SK-N-MC (cell line): ENCODE data around the gene TSEN2.

Experiments used
- DNase-seq: peaks from one replicate; pipeline ENCODE4 v3.0.0-alpha.2; 2011; ENCODE audit warnings: low read depth, low spot score
- H3K27ac ChIP-seq: fragments of 200-600 bp; sonication (generic); 2 replicates; pipeline ENCODE4 v1.5.1; 2016; ENCODE audit warnings: mixed run types
- H3K36me3 ChIP-seq: fragments of 200-600 bp; sonication (generic); 2 replicates; pipeline ENCODE4 v1.6.1; 2017; ENCODE audit warnings: antibody characterized with exemption, low read length, mixed read lengths; ENCODE audit not compliant: insufficient read depth
- H3K4me3 ChIP-seq: fragments of 200-600 bp; sonication (generic); 2 replicates; pipeline ENCODE4 v1.5.1; 2016
- H3K9ac ChIP-seq: fragments of 200-600 bp; sonication (generic); 2 replicates; pipeline ENCODE4 v1.8.0; 2017; ENCODE audit warnings: mixed run types, mixed read lengths; ENCODE audit not compliant: insufficient read length
- H3K9me3 ChIP-seq: fragments of 200-600 bp; sonication (generic); 2 replicates; pipeline ENCODE4 v1.6.1; 2017; ENCODE audit warnings: low read depth, mild to moderate bottlenecking, antibody characterized with exemption, low read length, moderate library complexity, mixed read lengths
- EZH2 ChIP-seq: fragments of 200-600 bp; sonication (generic); IDR thresholded peaks from one replicate; pipeline ENCODE4 v1.6.1; 2017; ENCODE audit warnings: antibody characterized with exemption
- FOXP2 ChIP-seq: optimal IDR thresholded peaks from 2 replicates; pipeline ENCODE3; 2011; ENCODE audit warnings: mild to moderate bottlenecking, moderate library complexity; ENCODE audit not compliant: insufficient read depth; ENCODE audit errors: extremely low read length, control extremely low read depth
- POLR2AphosphoS5 ChIP-seq: IDR thresholded peaks from 2 replicates; pipeline ENCODE4 v1.6.1; 2012; ENCODE audit warnings: mild to moderate bottlenecking, low read depth, low read length, borderline replicate concordance

Gene TSEN2

GRCh38 chr3:12582730-12583129 is 98.5 kb downstream of the TSEN2 start:
- H3K36me3 ChIP-seq: peaks cover 30% of the 10 kb centered on the region
- DNase-seq: no peak
- no peak overlapping the region for H3K4me3 ChIP-seq
- no peak overlapping the region for H3K27ac ChIP-seq
- H3K9me3 ChIP-seq: no peaks in the 10 kb centered on the region
- H3K9ac ChIP-seq: no peak overlapping the region
- no peak for TF ChIP-seq POLR2AphosphoS5
- TF ChIP-seq FOXP2: no peak
- TF ChIP-seq EZH2: no peak
